Caco-2 (cell line): ENCODE data around the gene LRPPRC. TPM values are rescaled to one million over a fixed set of nuclear protein-coding genes. Genes with fewer than 3 reads are reported as not detected.
A peak's percentile ranks its signal among the peaks of the same experiment; 100 is the strongest.

ENCODE experiments used
- BruUV-seq: library from RNA; stranded (reverse); fragments of 400-500 nt; replicated peaks from 2 replicates; lab custom pipeline; 2021; lab: Mats Ljungman, UMichigan
- CTCF ChIA-PET: fragments of 300-600 bp; sonication (Branson Sonifier 250); formaldehyde crosslinking; loops from one replicate; lab custom pipeline; 2022; ENCODE audit warnings: antibody characterized with exemption; lab: Charles Lee
- POLR2A ChIA-PET: fragments of 300-600 bp; sonication (Branson Sonifier 250); formaldehyde crosslinking; loops from one replicate; lab custom pipeline; 2022; ENCODE audit warnings: antibody characterized with exemption; lab: Charles Lee
- DNase-seq, 2 experiments: peaks; one replicate each; pipeline versions ENCODE4 v3.0.0 to v3.0.0-alpha.2; 2020 to 2022
- H3K27me3 ChIP-seq: replicated peaks from 2 replicates; pipeline ENCODE4 v1.6.0; 2011; ENCODE audit warnings: low read length; ENCODE audit not compliant: control insufficient read depth, insufficient read depth
- H3K36me3 ChIP-seq: 2 replicates; pipeline ENCODE4 v1.5.1; 2011; ENCODE audit warnings: low read length; ENCODE audit not compliant: control insufficient read depth, insufficient read depth
- H3K4me1 ChIP-seq: fragments of 250-450 bp; sonication (Bioruptor Pico); 2 replicates; pipeline ENCODE4 v1.5.1; 2020; ENCODE audit warnings: mild to moderate bottlenecking
- H3K4me3 ChIP-seq: 2 replicates; pipeline ENCODE4 v1.5.1; 2011; ENCODE audit warnings: low read depth, mild to moderate bottlenecking, control low read depth, low read length
- H3K9me3 ChIP-seq: fragments of 250-450 bp; sonication (Bioruptor Pico); 2 replicates; pipeline ENCODE4 v1.5.1; 2020; ENCODE audit warnings: mild to moderate bottlenecking, moderate library complexity
- H3K27ac Mint-ChIP-seq: one replicate; pipeline ENCODE4 v1.8.0; 2022; ENCODE audit warnings: mixed read lengths; ENCODE audit not compliant: unreplicated experiment
- H3K27me3 Mint-ChIP-seq: one replicate; pipeline ENCODE4 v1.8.0; 2022; ENCODE audit warnings: mixed read lengths; ENCODE audit not compliant: insufficient read depth, unreplicated experiment
- H3K36me3 Mint-ChIP-seq: one replicate; pipeline ENCODE4 v1.8.0; 2022; ENCODE audit warnings: mild to moderate bottlenecking, mixed read lengths; ENCODE audit not compliant: insufficient read depth, unreplicated experiment
- H3K4me1 Mint-ChIP-seq: one replicate; pipeline ENCODE4 v1.8.0; 2022; ENCODE audit warnings: low read depth, mixed read lengths; ENCODE audit not compliant: unreplicated experiment
- H3K4me3 Mint-ChIP-seq: one replicate; pipeline ENCODE4 v1.8.0; 2022; ENCODE audit warnings: mild to moderate bottlenecking, moderate library complexity, mixed read lengths; ENCODE audit not compliant: unreplicated experiment
- H3K9me3 Mint-ChIP-seq: one replicate; pipeline ENCODE4 v1.8.0; 2022; ENCODE audit warnings: mixed read lengths; ENCODE audit not compliant: unreplicated experiment
- intact Hi-C: fragments of 100-400 bp; cut with micrococcal nuclease; formaldehyde crosslinking; loops from one replicate; pipeline ENCODE4 v1.10.0; 2022; ENCODE audit not compliant: unreplicated experiment
- total RNA-seq: library from RNA; stranded (reverse); gene quantifications from 2 replicates; pipeline ENCODE4 v1.2.3, GENCODE V29; 2022
- TF ChIP-seq, protein P1 (sequence below), 2 experiments: fragments of 200-600 bp in 1 of 2; IDR thresholded peaks; 1 replicate in 1 of 2; 2 replicates in 1 of 2; pipeline versions ENCODE4 v1.5.1 to v1.8.0; 2011 to 2022; ENCODE audit warnings: antibody characterized with exemption in 1 of 2, control low read depth in 1 of 2, inconsistent platforms in 1 of 2, low read depth in 1 of 2, low read length in 1 of 2, mild to moderate bottlenecking in 1 of 2, moderate library complexity in 1 of 2; ENCODE audit not compliant: insufficient read depth in 1 of 2, severe bottlenecking in 1 of 2, unreplicated experiment in 1 of 2

Gene LRPPRC
- total RNA-seq, 1 experiment from 2014 or later = 242 TPM

DNA sequence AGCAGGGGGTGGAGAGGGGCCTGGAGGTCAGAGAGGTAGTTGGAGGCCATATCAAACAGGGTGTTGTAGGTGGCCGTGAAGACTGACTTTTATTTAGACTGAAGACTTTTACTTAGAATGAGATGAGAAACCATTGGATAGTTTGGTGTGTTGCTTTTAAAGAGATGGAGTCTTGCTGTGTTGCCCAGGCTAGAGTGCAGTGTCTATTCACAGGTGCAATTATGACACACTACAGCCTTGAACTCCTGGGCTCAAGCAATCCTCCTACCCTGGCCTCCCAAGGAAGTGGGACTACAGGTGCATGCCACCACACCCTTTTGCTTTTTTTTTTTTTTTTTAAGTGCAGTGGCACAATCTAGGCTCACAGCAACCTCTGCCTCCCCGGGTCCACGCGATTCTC is 2.5 kb upstream of the LRPPRC start:
- H3K27me3 Mint-ChIP-seq = peaks cover 11% of the 10 kb centered on the region
- peaks cover 15% of the 10 kb centered on the region for H3K4me1 ChIP-seq
- BruUV-seq = no TSS peak
- H3K36me3 ChIP-seq = no peaks in the 10 kb centered on the region
- no peak for DNase-seq
- H3K4me1 Mint-ChIP-seq = peaks cover 17% of the 10 kb centered on the region
- H3K36me3 Mint-ChIP-seq = peaks cover 31% of the 10 kb centered on the region
- H3K4me3 Mint-ChIP-seq = no peak overlapping the region
- ChIA-PET POLR2A (no interaction called here), CTCF (no interaction called here)
- intact Hi-C loops = loop anchor here (5.0 kb wide), 2 partner anchors 169 to 249 kb away; partner anchors contain the start of gene PPM1B
- no peak overlapping the region for H3K27ac Mint-ChIP-seq
- no peaks in the 10 kb centered on the region for H3K27me3 ChIP-seq
- TF ChIP-seq, protein P1, sequence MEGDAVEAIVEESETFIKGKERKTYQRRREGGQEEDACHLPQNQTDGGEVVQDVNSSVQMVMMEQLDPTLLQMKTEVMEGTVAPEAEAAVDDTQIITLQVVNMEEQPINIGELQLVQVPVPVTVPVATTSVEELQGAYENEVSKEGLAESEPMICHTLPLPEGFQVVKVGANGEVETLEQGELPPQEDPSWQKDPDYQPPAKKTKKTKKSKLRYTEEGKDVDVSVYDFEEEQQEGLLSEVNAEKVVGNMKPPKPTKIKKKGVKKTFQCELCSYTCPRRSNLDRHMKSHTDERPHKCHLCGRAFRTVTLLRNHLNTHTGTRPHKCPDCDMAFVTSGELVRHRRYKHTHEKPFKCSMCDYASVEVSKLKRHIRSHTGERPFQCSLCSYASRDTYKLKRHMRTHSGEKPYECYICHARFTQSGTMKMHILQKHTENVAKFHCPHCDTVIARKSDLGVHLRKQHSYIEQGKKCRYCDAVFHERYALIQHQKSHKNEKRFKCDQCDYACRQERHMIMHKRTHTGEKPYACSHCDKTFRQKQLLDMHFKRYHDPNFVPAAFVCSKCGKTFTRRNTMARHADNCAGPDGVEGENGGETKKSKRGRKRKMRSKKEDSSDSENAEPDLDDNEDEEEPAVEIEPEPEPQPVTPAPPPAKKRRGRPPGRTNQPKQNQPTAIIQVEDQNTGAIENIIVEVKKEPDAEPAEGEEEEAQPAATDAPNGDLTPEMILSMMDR (IDR thresholded peaks at IDR 0.05; ENCODE audit: insufficient read depth in 1 of 2, low read depth in 1 of 2, low read length in 1 of 2, severe bottlenecking in 1 of 2, unreplicated experiment in 1 of 2) = no peak
- no peak overlapping the region for H3K4me3 ChIP-seq
- H3K9me3 Mint-ChIP-seq = no peaks in the 10 kb centered on the region
- no peaks in the 10 kb centered on the region for H3K9me3 ChIP-seq

DNA sequence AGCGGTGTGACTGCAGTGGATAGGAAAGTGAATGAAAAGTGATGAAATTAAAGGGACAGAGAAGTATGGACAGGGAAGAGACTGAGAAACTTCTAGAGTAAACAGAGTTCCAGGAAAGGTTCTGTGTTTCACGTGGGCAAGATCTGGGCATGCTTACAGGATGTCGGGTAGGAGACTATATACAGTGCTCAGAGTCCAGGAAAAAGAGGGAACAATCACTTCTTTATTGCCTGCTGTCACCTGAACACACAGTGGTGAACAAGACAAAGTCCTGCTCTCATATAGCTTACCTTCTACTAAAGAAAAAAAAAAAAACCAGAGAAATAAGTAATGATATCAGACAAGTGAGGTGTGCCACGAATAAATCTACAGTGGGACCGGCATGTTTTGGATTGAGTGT is 2.4 kb downstream of the LRPPRC start:
- BruUV-seq = no TSS peak
- no peak overlapping the region for H3K27ac Mint-ChIP-seq
- H3K9me3 ChIP-seq = no peaks in the 10 kb centered on the region
- peak overlapping the region; percentile 92 for H3K4me3 Mint-ChIP-seq
- H3K4me3 ChIP-seq = no peak overlapping the region
- peaks cover 6% of the 10 kb centered on the region for H3K36me3 ChIP-seq
- peaks cover 50% of the 10 kb centered on the region for H3K4me1 Mint-ChIP-seq
- H3K4me1 ChIP-seq = peaks cover 15% of the 10 kb centered on the region
- peaks cover 79% of the 10 kb centered on the region for H3K36me3 Mint-ChIP-seq
- POLR2A ChIA-PET = no interaction called here
- TF ChIP-seq, protein P1 (IDR thresholded peaks at IDR 0.05; ENCODE audit: insufficient read depth in 1 of 2, low read depth in 1 of 2, low read length in 1 of 2, severe bottlenecking in 1 of 2, unreplicated experiment in 1 of 2) = no peak
- intact Hi-C loops = no loop called here
- H3K27me3 ChIP-seq = no peaks in the 10 kb centered on the region
- no peaks in the 10 kb centered on the region for H3K27me3 Mint-ChIP-seq
- DNase-seq = no peak
- CTCF ChIA-PET = no interaction called here
- no peaks in the 10 kb centered on the region for H3K9me3 Mint-ChIP-seq

DNA sequence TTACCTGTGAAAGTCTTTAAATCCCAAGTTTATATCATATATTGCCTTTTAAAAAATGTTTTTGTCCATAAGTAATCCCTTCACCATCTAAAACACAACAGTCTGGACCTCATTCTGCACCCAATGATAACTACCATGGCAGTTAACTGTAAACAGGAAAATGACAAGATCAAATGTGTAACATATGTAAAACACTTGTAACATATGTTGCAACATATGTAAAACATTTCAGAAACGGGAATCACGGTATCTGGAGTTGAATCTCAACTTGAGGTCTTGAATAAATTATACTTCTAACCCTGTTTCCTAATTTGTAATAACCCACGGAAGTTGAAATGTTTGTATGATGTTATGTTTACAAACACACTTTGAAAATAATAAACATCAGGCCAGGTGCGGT is 6.2 kb downstream of the LRPPRC start:
- intact Hi-C loops = no loop called here
- CTCF ChIA-PET = no interaction called here
- H3K4me3 ChIP-seq = no peak overlapping the region
- POLR2A ChIA-PET = no interaction called here
- H3K9me3 ChIP-seq = no peaks in the 10 kb centered on the region
- Mint-ChIP-seq H3K36me3 (peaks cover 98% of the 10 kb centered on the region), H3K27me3 (no peaks in the 10 kb centered on the region), H3K4me1 (peaks cover 53% of the 10 kb centered on the region), H3K4me3 (no peak overlapping the region), H3K27ac (no peak overlapping the region), H3K9me3 (no peaks in the 10 kb centered on the region)
- peaks cover 6% of the 10 kb centered on the region for H3K36me3 ChIP-seq
- no peak for DNase-seq
- peaks cover 8% of the 10 kb centered on the region for H3K4me1 ChIP-seq
- no peaks in the 10 kb centered on the region for H3K27me3 ChIP-seq
- no TSS peak for BruUV-seq
- TF ChIP-seq, protein P1 (IDR thresholded peaks at IDR 0.05; ENCODE audit: insufficient read depth in 1 of 2, low read depth in 1 of 2, low read length in 1 of 2, severe bottlenecking in 1 of 2, unreplicated experiment in 1 of 2) = no peak
